HepG2 (cell line): ENCODE results near the gene NLE1. TPM values are rescaled to one million over a fixed set of nuclear protein-coding genes. Genes with fewer than 3 reads are reported as not detected.
A peak's percentile ranks its signal among the peaks of the same experiment; 100 is the strongest.

Experiments
- ATAC-seq: fragments of 200-7000 bp; cut with Tn5 transposase; 3 replicates; pipeline ENCODE4 v1.9.1; 2020; ENCODE audit warnings: mild to moderate bottlenecking, moderate library complexity
- BruUV-seq: library from RNA; stranded (reverse); fragments of 400-500 nt; replicated peaks from 2 replicates; lab custom pipeline; 2021; lab: Mats Ljungman, UMichigan
- CTCF ChIA-PET: fragments of 300-600 bp; formaldehyde crosslinking; extraction: SDS; loops from one replicate; lab custom pipeline; 2021; ENCODE audit warnings: low total read pairs, inconsistent platforms, low intra/inter-chr PET ratio; lab: Yijun Ruan, JAX
- POLR2A ChIA-PET: fragments of 350-600 bp; sonication (Branson Sonifier 250); formaldehyde crosslinking; loops from one replicate; lab custom pipeline; 2020; ENCODE audit warnings: antibody characterized with exemption, inconsistent platforms; lab: Yijun Ruan, JAX
- DNase-seq: peaks from one replicate; pipeline ENCODE4 v3.0.0-alpha.2; 2015; ENCODE audit warnings: low spot score
- FAIRE-seq: peaks from 3 replicates; lab custom pipeline; 2011; peaks lifted over from hg19 to GRCh38; lab: Jason Lieb, UNC
- H2AFZ ChIP-seq: one replicate; pipeline ENCODE4 v1.6.1; 2011; ENCODE audit warnings: low read length, inconsistent platforms
- H3K27ac ChIP-seq: fragments of 300-600 bp; 3 replicates; pipeline ENCODE4 v1.8.0; 2011; ENCODE audit warnings: mixed run types, mild to moderate bottlenecking, mixed read lengths, low read length, inconsistent platforms; ENCODE audit not compliant: insufficient read depth; ENCODE audit errors: extremely low read length
- H3K27me3 ChIP-seq, 2 experiments: fragments of 200-600 bp in 1 of 2; 2 replicates in 1 of 2; 3 replicates in 1 of 2; pipeline versions ENCODE4 v1.6.0 to v1.8.0; 2011; ENCODE audit warnings: low read length in 2 of 2, mild to moderate bottlenecking in 2 of 2, moderate library complexity in 2 of 2, inconsistent platforms in 1 of 2; ENCODE audit not compliant: insufficient read depth in 2 of 2, control insufficient read depth in 1 of 2
- H3K36me3 ChIP-seq, 2 experiments: fragments of 200-600 bp in 1 of 2; replicated peaks in 1 of 2; 2 replicates in 1 of 2; 3 replicates in 1 of 2; pipeline versions ENCODE4 v1.5.1 to v1.8.0; 2011; ENCODE audit warnings: low read length in 2 of 2, inconsistent platforms in 1 of 2; ENCODE audit not compliant: insufficient read depth in 2 of 2, control insufficient read depth in 1 of 2
- H3K4me1 ChIP-seq: 2 replicates; pipeline ENCODE4 v1.5.1; 2012; ENCODE audit warnings: low read length, inconsistent platforms; ENCODE audit not compliant: insufficient read depth
- H3K4me2 ChIP-seq: 2 replicates; pipeline ENCODE4 v1.6.0; 2011; ENCODE audit warnings: low read depth, low read length, inconsistent platforms
- H3K4me3 ChIP-seq, 3 experiments: fragments of 200-600 bp in 1 of 3; sonication (generic), shearing (Covaris generic) in 1 of 3; replicated peaks in 1 of 3; 2 replicates each; pipeline ENCODE4 v1.5.1; 2011 to 2016; ENCODE audit warnings: low read length in 3 of 3, inconsistent platforms in 2 of 3, low read depth in 2 of 3, mild to moderate bottlenecking in 2 of 3, control low read depth in 1 of 3, mixed read lengths in 1 of 3; ENCODE audit not compliant: insufficient read depth in 1 of 3
- H3K79me2 ChIP-seq: one replicate; pipeline ENCODE4 v1.6.1; 2011; ENCODE audit warnings: low read length, inconsistent platforms; ENCODE audit not compliant: insufficient read depth
- H3K9ac ChIP-seq: 2 replicates; pipeline ENCODE4 v1.6.0; 2011; ENCODE audit warnings: mild to moderate bottlenecking, low read depth, low read length, inconsistent platforms; ENCODE audit not compliant: insufficient read depth
- H3K9me3 ChIP-seq: 2 replicates; pipeline ENCODE4 v1.5.1; 2012; ENCODE audit warnings: mild to moderate bottlenecking, low read length
- H4K20me1 ChIP-seq: 2 replicates; pipeline ENCODE4 v1.6.0; 2011; ENCODE audit warnings: inconsistent platforms, mild to moderate bottlenecking, low read length, moderate library complexity; ENCODE audit not compliant: insufficient read depth
- PAWR ChIP-seq: sonication (generic); formaldehyde crosslinking; IDR thresholded peaks from 2 replicates; pipeline ENCODE4 v1.4.0; 2020; ENCODE audit warnings: missing genetic modification reagents, mild to moderate bottlenecking, borderline replicate concordance
- ZNF766 ChIP-seq: sonication (generic); formaldehyde crosslinking; IDR thresholded peaks from 2 replicates; pipeline ENCODE4 v1.5.0; 2020; ENCODE audit warnings: missing genetic modification reagents, borderline replicate concordance
- WGBS: methylation state at CpG from one replicate; pipeline ENCODE4 v1.1.6; 2017; ENCODE audit warnings: low lambda C conversion rate; 5-methylcytosine and 5-hydroxymethylcytosine counted together
- in situ Hi-C: cut with HindIII; loops from 2 replicates; pipeline ENCODE4 v1.10.0; 2017; ENCODE audit warnings: low pct_unique_long_range_greater_than_20kb; ENCODE audit not compliant: extremely low pct_ligation_motif_present
- intact Hi-C: fragments of 100-400 bp; cut with micrococcal nuclease; formaldehyde crosslinking; loops from one replicate; pipeline ENCODE4 v1.10.0; 2022; ENCODE audit not compliant: unreplicated experiment
- polyA plus RNA-seq, 8 experiments: library from polyadenylated mRNA; depleted of rRNA in 3 of 8; stranded (reverse) in 7 of 8; unstranded in 1 of 8; fragments of >200 nt; fragmentation: Illumina TruSeq in 4 of 8; extraction: Trizol in 4 of 8; gene quantifications; 2 replicates each; pipeline versions ENCODE4 v1.2.1 to v1.2.3, GENCODE V29; 2011 to 2016; ENCODE audit warnings: low read depth in 4 of 8, missing spikeins in 1 of 8, mixed read lengths in 1 of 8; ENCODE audit not compliant: insufficient read depth in 1 of 8
- total RNA-seq, 5 experiments: library from RNA; depleted of rRNA; stranded (reverse); fragments of >200 nt; fragmentation: Illumina TruSeq; extraction: Trizol; gene quantifications; 2 replicates each; pipeline ENCODE4 v1.2.3, GENCODE V29; 2016; ENCODE audit warnings: low read depth in 1 of 5
- TF ChIP-seq, protein P1 (sequence below): sonication (generic); formaldehyde crosslinking; IDR thresholded peaks from 2 replicates; pipeline ENCODE4 v1.9.0; 2022; ENCODE audit warnings: low read depth, missing genetic modification reagents
- TF ChIP-seq, protein P2 (sequence below): sonication (generic); formaldehyde crosslinking; IDR thresholded peaks from 2 replicates; pipeline ENCODE4 v1.5.0; 2020; ENCODE audit warnings: mild to moderate bottlenecking, missing genetic modification reagents, borderline replicate concordance
- TF ChIP-seq, protein P3 (sequence below): sonication (generic); formaldehyde crosslinking; IDR thresholded peaks from 2 replicates; pipeline ENCODE4 v1.4.0; 2020; ENCODE audit warnings: missing genetic modification reagents
- TF ChIP-seq, protein P4 (sequence below): sonication (generic); formaldehyde crosslinking; IDR thresholded peaks from 2 replicates; pipeline ENCODE4 v1.4.0; 2020; ENCODE audit warnings: missing genetic modification reagents, mild to moderate bottlenecking, borderline replicate concordance
- TF ChIP-seq, protein P5 (sequence below): sonication (generic); formaldehyde crosslinking; IDR thresholded peaks from 2 replicates; pipeline ENCODE4 v1.4.0; 2020; ENCODE audit warnings: missing genetic modification reagents

NLE1 gene
- total and polyA plus RNA-seq, 2 of the 13 experiments (the other 11 are each of a cell fraction or from before 2014, with no cell fraction given), result 20.3 to 34.5 TPM

DNA sequence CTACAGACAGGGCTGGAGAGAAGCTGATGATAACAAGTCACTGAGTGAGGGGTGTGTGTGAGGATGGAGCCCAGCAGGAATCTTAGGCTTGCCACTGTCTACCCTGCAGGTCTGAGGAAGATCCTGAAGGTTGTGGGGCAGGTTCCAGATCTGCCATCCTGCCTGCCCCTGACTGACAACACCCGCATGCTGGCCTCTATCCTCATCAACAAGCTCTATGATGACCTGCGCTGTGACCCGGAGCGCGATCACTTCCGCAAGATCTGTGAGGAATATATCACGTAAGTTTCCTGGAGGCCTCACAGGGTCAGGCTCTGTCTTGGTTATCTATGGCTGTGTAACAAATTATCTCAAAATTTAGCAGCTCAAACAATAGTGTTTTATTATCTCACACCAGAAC, 21.8 kb upstream of the NLE1 start (continued):
- TF ChIP-seq, protein P1, sequence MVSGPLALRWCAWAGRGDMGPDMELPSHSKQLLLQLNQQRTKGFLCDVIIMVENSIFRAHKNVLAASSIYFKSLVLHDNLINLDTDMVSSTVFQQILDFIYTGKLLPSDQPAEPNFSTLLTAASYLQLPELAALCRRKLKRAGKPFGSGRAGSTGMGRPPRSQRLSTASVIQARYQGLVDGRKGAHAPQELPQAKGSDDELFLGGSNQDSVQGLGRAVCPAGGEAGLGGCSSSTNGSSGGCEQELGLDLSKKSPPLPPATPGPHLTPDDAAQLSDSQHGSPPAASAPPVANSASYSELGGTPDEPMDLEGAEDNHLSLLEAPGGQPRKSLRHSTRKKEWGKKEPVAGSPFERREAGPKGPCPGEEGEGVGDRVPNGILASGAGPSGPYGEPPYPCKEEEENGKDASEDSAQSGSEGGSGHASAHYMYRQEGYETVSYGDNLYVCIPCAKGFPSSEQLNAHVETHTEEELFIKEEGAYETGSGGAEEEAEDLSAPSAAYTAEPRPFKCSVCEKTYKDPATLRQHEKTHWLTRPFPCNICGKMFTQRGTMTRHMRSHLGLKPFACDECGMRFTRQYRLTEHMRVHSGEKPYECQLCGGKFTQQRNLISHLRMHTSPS (CRISPR knock-in tag), result no peak
- TF ChIP-seq, all 625 proteins: peak for 0

DNA sequence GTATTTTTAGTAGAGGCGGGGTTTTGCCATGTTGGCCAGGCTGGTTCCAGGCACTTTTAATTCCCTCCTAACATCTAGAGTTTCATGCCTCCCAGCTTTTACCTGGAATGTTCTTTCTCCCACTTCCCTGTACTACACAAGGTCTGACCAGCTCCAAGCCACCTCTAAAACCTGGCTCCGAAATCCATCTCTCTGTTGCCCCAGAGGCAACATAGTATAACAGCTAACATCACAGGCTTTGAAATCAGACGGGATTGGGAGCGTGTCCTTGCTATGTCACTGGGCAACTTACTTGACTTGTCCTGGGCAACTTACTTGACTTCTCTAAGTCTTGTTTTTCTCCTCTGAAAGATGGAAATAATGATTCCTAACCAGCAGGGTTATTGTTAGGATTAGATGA, 20.7 kb upstream of the NLE1 start:
- H3K27me3 ChIP-seq, result peaks cover 0 to 14% of the 10 kb centered on the region in 2 experiments; a peak in 3 of 5 replicates
- H3K4me1 ChIP-seq, result no peaks in the 10 kb centered on the region
- in situ Hi-C loops (no loop called here), intact Hi-C loops (no loop called here)
- H3K27ac ChIP-seq, result no peak overlapping the region
- H3K79me2 ChIP-seq, result no peaks in the 10 kb centered on the region
- no peaks in the 10 kb centered on the region for H4K20me1 ChIP-seq
- H3K9ac ChIP-seq, result no peak overlapping the region
- H2AFZ ChIP-seq, result no peak overlapping the region
- ChIA-PET CTCF (no interaction called here), POLR2A (no interaction called here)
- 15% methylated on average over 4 of the region's 4 CpGs for WGBS
- no peak overlapping the region for H3K4me3 ChIP-seq
- no peak overlapping the region for H3K4me2 ChIP-seq
- FAIRE-seq, result no peak
- no peak for DNase-seq
- BruUV-seq, result no TSS peak
- no peak for ATAC-seq
- no peaks in the 10 kb centered on the region for H3K36me3 ChIP-seq
- no peaks in the 10 kb centered on the region for H3K9me3 ChIP-seq
- TF ChIP-seq PAWR (CRISPR knock-in tag) (no peak), ZNF766 (no peak)
- TF ChIP-seq, protein P2, sequence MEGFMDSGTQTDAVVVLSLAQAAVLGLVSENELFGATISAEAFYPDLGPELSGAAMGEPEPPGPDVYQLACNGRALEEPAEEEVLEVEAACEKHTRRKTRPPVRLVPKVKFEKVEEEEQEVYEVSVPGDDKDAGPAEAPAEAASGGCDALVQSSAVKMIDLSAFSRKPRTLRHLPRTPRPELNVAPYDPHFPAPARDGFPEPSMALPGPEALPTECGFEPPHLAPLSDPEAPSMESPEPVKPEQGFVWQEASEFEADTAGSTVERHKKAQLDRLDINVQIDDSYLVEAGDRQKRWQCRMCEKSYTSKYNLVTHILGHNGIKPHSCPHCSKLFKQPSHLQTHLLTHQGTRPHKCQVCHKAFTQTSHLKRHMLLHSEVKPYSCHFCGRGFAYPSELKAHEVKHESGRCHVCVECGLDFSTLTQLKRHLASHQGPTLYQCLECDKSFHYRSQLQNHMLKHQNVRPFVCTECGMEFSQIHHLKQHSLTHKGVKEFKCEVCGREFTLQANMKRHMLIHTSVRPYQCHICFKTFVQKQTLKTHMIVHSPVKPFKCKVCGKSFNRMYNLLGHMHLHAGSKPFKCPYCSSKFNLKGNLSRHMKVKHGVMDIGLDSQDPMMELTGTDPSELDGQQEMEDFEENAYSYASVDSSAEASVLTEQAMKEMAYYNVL (CRISPR knock-in tag), result no peak
- TF ChIP-seq, protein P3, sequence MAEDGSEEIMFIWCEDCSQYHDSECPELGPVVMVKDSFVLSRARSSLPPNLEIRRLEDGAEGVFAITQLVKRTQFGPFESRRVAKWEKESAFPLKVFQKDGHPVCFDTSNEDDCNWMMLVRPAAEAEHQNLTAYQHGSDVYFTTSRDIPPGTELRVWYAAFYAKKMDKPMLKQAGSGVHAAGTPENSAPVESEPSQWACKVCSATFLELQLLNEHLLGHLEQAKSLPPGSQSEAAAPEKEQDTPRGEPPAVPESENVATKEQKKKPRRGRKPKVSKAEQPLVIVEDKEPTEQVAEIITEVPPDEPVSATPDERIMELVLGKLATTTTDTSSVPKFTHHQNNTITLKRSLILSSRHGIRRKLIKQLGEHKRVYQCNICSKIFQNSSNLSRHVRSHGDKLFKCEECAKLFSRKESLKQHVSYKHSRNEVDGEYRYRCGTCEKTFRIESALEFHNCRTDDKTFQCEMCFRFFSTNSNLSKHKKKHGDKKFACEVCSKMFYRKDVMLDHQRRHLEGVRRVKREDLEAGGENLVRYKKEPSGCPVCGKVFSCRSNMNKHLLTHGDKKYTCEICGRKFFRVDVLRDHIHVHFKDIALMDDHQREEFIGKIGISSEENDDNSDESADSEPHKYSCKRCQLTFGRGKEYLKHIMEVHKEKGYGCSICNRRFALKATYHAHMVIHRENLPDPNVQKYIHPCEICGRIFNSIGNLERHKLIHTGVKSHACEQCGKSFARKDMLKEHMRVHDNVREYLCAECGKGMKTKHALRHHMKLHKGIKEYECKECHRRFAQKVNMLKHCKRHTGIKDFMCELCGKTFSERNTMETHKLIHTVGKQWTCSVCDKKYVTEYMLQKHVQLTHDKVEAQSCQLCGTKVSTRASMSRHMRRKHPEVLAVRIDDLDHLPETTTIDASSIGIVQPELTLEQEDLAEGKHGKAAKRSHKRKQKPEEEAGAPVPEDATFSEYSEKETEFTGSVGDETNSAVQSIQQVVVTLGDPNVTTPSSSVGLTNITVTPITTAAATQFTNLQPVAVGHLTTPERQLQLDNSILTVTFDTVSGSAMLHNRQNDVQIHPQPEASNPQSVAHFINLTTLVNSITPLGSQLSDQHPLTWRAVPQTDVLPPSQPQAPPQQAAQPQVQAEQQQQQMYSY, result 0 out of 2 replicates have a peak, but pooled peaks have one; percentile 50
- TF ChIP-seq, protein P4, sequence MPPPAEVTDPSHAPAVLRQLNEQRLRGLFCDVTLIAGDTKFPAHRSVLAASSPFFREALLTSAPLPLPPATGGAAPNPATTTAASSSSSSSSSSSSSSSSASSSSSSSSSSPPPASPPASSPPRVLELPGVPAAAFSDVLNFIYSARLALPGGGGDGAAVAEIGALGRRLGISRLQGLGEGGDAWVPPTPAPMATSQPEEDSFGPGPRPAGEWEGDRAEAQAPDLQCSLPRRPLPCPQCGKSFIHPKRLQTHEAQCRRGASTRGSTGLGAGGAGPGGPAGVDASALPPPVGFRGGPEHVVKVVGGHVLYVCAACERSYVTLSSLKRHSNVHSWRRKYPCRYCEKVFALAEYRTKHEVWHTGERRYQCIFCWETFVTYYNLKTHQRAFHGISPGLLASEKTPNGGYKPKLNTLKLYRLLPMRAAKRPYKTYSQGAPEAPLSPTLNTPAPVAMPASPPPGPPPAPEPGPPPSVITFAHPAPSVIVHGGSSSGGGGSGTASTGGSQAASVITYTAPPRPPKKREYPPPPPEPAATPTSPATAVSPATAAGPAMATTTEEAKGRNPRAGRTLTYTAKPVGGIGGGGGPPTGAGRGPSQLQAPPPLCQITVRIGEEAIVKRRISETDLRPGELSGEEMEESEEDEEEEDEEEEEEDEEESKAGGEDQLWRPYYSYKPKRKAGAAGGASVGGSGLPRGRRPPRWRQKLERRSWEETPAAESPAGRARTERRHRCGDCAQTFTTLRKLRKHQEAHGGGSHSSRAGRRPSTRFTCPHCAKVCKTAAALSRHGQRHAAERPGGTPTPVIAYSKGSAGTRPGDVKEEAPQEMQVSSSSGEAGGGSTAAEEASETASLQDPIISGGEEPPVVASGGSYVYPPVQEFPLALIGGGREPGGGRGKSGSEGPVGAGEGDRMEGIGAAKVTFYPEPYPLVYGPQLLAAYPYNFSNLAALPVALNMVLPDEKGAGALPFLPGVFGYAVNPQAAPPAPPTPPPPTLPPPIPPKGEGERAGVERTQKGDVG (CRISPR knock-in tag), result no peak
- TF ChIP-seq, protein P5, sequence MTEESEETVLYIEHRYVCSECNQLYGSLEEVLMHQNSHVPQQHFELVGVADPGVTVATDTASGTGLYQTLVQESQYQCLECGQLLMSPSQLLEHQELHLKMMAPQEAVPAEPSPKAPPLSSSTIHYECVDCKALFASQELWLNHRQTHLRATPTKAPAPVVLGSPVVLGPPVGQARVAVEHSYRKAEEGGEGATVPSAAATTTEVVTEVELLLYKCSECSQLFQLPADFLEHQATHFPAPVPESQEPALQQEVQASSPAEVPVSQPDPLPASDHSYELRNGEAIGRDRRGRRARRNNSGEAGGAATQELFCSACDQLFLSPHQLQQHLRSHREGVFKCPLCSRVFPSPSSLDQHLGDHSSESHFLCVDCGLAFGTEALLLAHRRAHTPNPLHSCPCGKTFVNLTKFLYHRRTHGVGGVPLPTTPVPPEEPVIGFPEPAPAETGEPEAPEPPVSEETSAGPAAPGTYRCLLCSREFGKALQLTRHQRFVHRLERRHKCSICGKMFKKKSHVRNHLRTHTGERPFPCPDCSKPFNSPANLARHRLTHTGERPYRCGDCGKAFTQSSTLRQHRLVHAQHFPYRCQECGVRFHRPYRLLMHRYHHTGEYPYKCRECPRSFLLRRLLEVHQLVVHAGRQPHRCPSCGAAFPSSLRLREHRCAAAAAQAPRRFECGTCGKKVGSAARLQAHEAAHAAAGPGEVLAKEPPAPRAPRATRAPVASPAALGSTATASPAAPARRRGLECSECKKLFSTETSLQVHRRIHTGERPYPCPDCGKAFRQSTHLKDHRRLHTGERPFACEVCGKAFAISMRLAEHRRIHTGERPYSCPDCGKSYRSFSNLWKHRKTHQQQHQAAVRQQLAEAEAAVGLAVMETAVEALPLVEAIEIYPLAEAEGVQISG (CRISPR knock-in tag), result no peak
